B cell (primary cell): Measurements from ENCODE around the gene ADPRH. TPM values are rescaled to one million over a fixed set of nuclear protein-coding genes. Genes with fewer than 3 reads are reported as not detected.

Source experiments
- ATAC-seq: fragments of 200-7000 bp; cut with Tn5 transposase; one replicate; pipeline ENCODE4 v1.10.0; 2021; ENCODE audit warnings: low read depth, mild to moderate bottlenecking, moderate number of reproducible peaks, moderate library complexity
- CTCF ChIA-PET: fragments of 350-600 bp; sonication (Branson Sonifier 250); formaldehyde crosslinking; loops from one replicate; lab custom pipeline; 2021; ENCODE audit warnings: antibody characterized with exemption, inconsistent platforms; lab: Charles Lee
- POLR2A ChIA-PET: fragments of 350-600 bp; sonication (Branson Sonifier 250); formaldehyde crosslinking; loops from one replicate; lab custom pipeline; 2021; ENCODE audit warnings: antibody characterized with exemption; lab: Charles Lee
- DNase-seq: peaks from one replicate; pipeline ENCODE4 v3.0.0; 2013
- H2AFZ ChIP-seq: 2 replicates; pipeline ENCODE4 v1.6.1; 2012; ENCODE audit warnings: mild to moderate bottlenecking, low read depth, low read length; ENCODE audit not compliant: insufficient read depth, poor library complexity, severe bottlenecking
- H3K27ac ChIP-seq, 2 donors: 1 replicate in 1 of 2; 2 replicates in 1 of 2; pipeline ENCODE4 v1.5.1; 2012 to 2013; ENCODE audit warnings: low read length in 2 of 2, mild to moderate bottlenecking in 2 of 2, moderate library complexity in 1 of 2
- H3K27me3 ChIP-seq, 4 experiments: fragments of 200-600 bp in 1 of 4; sonication (generic) in 1 of 4; replicated peaks in 1 of 4; 1 replicate in 2 of 4; 2 replicates in 2 of 4; pipeline versions ENCODE4 v1.6.1 to v1.7.0; 2013 to 2016; ENCODE audit warnings: low read length in 3 of 4, mild to moderate bottlenecking in 2 of 4, mixed read lengths in 1 of 4, moderate library complexity in 1 of 4; ENCODE audit not compliant: insufficient read depth in 4 of 4, control insufficient read depth in 3 of 4; ENCODE audit errors: control extremely low read depth in 1 of 4
- H3K36me3 ChIP-seq, 2 experiments: replicated peaks in 1 of 2; 1 replicate in 1 of 2; 2 replicates in 1 of 2; pipeline versions ENCODE4 v1.6.1 to v1.7.1; 2013; ENCODE audit warnings: low read length in 1 of 2; ENCODE audit not compliant: insufficient read depth in 2 of 2, control insufficient read depth in 1 of 2; ENCODE audit errors: control extremely low read depth in 1 of 2, extremely low read depth in 1 of 2
- H3K4me1 ChIP-seq, 2 donors: fragments of 200-600 bp in 1 of 2; sonication (generic) in 1 of 2; 1 replicate in 1 of 2; 2 replicates in 1 of 2; pipeline versions ENCODE4 v1.5.1 to v1.6.1; 2013 to 2017; ENCODE audit warnings: low read length in 2 of 2; ENCODE audit not compliant: control insufficient read depth in 2 of 2, insufficient read depth in 2 of 2
- H3K4me2 ChIP-seq: replicated peaks from 2 replicates; pipeline ENCODE3; 2012; ENCODE audit warnings: mild to moderate bottlenecking, low read depth, low read length; ENCODE audit not compliant: poor library complexity, severe bottlenecking
- H3K4me3 ChIP-seq, 5 experiments: fragments of 200-600 bp in 1 of 5; sonication (generic) in 1 of 5; 1 replicate in 3 of 5; 2 replicates in 2 of 5; pipeline versions ENCODE4 v1.5.1 to v1.7.0; 2011 to 2016; ENCODE audit warnings: low read length in 4 of 5, mild to moderate bottlenecking in 4 of 5, low read depth in 2 of 5, control low read depth in 1 of 5, moderate library complexity in 1 of 5; ENCODE audit not compliant: insufficient read depth in 1 of 5; ENCODE audit errors: control extremely low read depth in 1 of 5, extremely low read depth in 1 of 5
- H3K79me2 ChIP-seq: fragments of 200-600 bp; sonication (generic); one replicate; pipeline ENCODE4 v1.6.0; 2016; ENCODE audit warnings: low read length; ENCODE audit not compliant: control insufficient read depth, insufficient read depth
- H3K9ac ChIP-seq: fragments of 200-600 bp; sonication (generic); 2 replicates; pipeline ENCODE4 v1.6.1; 2017; ENCODE audit warnings: mild to moderate bottlenecking, low read length, moderate library complexity
- H3K9me3 ChIP-seq, 3 donors: one replicate each; pipeline versions ENCODE4 v1.6.1 to v1.7.1; 2013; ENCODE audit warnings: low read length in 2 of 3; ENCODE audit not compliant: control insufficient read depth in 2 of 3, insufficient read depth in 1 of 3; ENCODE audit errors: control extremely low read depth in 1 of 3
- H4K20me1 ChIP-seq: 2 replicates; pipeline ENCODE4 v1.6.0; 2012; ENCODE audit warnings: mild to moderate bottlenecking, low read length; ENCODE audit not compliant: insufficient read depth, control insufficient read depth, poor library complexity, severe bottlenecking
- H3K27ac Mint-ChIP-seq: one replicate; pipeline ENCODE4 v1.8.0; 2021; ENCODE audit warnings: mixed read lengths
- H3K27me3 Mint-ChIP-seq: one replicate; pipeline ENCODE4 v1.8.0; 2021; ENCODE audit warnings: mixed read lengths
- H3K4me1 Mint-ChIP-seq: one replicate; pipeline ENCODE4 v1.8.0; 2021; ENCODE audit warnings: mixed read lengths
- H3K4me3 Mint-ChIP-seq: one replicate; pipeline ENCODE4 v1.8.0; 2021; ENCODE audit warnings: mixed read lengths
- H3K9me3 Mint-ChIP-seq: one replicate; pipeline ENCODE4 v1.8.0; 2022; ENCODE audit warnings: mixed read lengths; ENCODE audit not compliant: insufficient read depth
- EZH2 ChIP-seq: IDR thresholded peaks from 2 replicates; pipeline ENCODE4 v1.6.1; 2012; ENCODE audit warnings: borderline replicate concordance, low read depth, mild to moderate bottlenecking, moderate library complexity, low read length; ENCODE audit not compliant: insufficient read depth, poor library complexity, severe bottlenecking
- WGBS: methylation state at CpG from one replicate; pipeline ENCODE4 v1.1.5; 2013; ENCODE audit warnings: missing lambda C conversion rate; ENCODE audit not compliant: insufficient coverage; 5-methylcytosine and 5-hydroxymethylcytosine counted together
- intact Hi-C: fragments of 100-400 bp; cut with micrococcal nuclease; formaldehyde crosslinking; loops from one replicate; pipeline ENCODE4 v1.10.0; 2022
- polyA plus RNA-seq: library from polyadenylated mRNA; depleted of rRNA; stranded (reverse); fragments of >200 nt; gene quantifications from 2 replicates; pipeline ENCODE4 v1.2.3, GENCODE V29; 2012
- total RNA-seq, 2 donors: library from RNA; stranded (reverse); fragments of 120-200 nt in 1 of 2; gene quantifications; 1 replicate in 1 of 2; 2 replicates in 1 of 2; pipeline versions ENCODE4 v1.2.3 to v1.2.4, GENCODE V29; 2013 to 2022
- TF ChIP-seq, protein P1 (sequence below): fragments of 200-600 bp; IDR thresholded peaks from one replicate; pipeline ENCODE4 v1.8.0; 2022; ENCODE audit warnings: antibody characterized with exemption, mild to moderate bottlenecking

Gene ADPRH
- total and polyA plus RNA-seq, 2 donors (not counting 1 experiment from before 2014, with no cell fraction given) = 10.0 to 24.5 TPM

DNA sequence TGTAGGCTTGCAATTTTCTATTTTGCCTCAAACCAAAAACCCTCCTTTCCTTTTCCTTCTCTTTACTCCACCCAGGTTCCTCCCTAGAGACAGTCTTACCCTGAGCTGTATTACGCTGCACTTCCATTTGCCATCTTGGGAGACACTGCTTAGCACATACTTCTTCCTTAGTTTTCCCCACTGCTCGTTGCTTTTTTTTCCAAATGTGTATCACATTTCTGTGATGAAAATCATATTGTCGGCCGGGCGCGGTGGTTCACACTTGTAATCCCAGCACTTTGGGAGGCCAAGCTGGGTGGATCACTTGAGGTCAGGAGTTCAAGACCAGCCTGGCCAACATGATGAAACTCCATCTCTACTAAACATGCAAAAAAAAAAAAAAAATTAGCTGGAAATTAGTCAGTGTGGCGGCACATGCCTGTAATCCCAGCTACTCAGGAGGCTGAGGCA is 51.6 kb downstream of the ADPRH start:
- Histone ChIP-seq H3K4me3 (no peak overlapping the region), H3K27ac (no peak overlapping the region), H3K27me3 (no peaks in the 10 kb centered on the region), H3K4me2 (no peak overlapping the region), H2AFZ (no peak overlapping the region), H3K36me3 (no peaks in the 10 kb centered on the region), H3K4me1 (peaks cover 29 to 30% of the 10 kb centered on the region in 2 donors), H3K79me2 (no peaks in the 10 kb centered on the region), H4K20me1 (no peaks in the 10 kb centered on the region), H3K9ac (no peak overlapping the region), H3K9me3 (no peaks in the 10 kb centered on the region)
- Mint-ChIP-seq H3K4me3 (no peak overlapping the region), H3K27ac (no peak overlapping the region), H3K27me3 (no peaks in the 10 kb centered on the region), H3K9me3 (no peaks in the 10 kb centered on the region), H3K4me1 (peaks cover 43% of the 10 kb centered on the region)
- ATAC-seq (no peak), DNase-seq (no peak)
- intact Hi-C loops = no loop called here
- ChIA-PET POLR2A (no interaction called here), CTCF (no interaction called here)
- no peak for TF ChIP-seq EZH2
- TF ChIP-seq, protein P1, sequence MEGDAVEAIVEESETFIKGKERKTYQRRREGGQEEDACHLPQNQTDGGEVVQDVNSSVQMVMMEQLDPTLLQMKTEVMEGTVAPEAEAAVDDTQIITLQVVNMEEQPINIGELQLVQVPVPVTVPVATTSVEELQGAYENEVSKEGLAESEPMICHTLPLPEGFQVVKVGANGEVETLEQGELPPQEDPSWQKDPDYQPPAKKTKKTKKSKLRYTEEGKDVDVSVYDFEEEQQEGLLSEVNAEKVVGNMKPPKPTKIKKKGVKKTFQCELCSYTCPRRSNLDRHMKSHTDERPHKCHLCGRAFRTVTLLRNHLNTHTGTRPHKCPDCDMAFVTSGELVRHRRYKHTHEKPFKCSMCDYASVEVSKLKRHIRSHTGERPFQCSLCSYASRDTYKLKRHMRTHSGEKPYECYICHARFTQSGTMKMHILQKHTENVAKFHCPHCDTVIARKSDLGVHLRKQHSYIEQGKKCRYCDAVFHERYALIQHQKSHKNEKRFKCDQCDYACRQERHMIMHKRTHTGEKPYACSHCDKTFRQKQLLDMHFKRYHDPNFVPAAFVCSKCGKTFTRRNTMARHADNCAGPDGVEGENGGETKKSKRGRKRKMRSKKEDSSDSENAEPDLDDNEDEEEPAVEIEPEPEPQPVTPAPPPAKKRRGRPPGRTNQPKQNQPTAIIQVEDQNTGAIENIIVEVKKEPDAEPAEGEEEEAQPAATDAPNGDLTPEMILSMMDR = no peak
- 72% methylated on average over 2 of the region's 7 CpGs for WGBS

DNA sequence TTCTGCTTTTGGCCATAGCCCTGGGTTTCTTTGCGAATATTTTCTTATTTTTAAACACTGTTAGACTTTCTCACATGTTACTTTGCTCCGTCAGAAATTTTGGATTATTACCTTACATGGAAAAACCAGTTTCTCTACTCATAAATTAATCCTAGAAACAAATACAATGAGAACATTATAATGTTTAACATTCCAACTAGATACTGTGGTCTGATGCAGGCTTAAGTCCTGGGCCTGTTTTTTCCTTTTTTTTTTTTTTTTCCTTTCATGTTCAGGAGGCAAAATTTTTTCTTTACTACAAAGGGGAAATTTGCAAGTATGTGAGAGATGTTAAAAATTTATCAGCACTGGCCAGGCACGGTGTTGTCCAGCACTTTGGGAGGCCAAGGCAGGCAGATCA is 52.2 kb downstream of the ADPRH start:
- H3K79me2 ChIP-seq = no peaks in the 10 kb centered on the region
- Mint-ChIP-seq H3K4me1 (peaks cover 39% of the 10 kb centered on the region), H3K27ac (no peak overlapping the region), H3K27me3 (no peaks in the 10 kb centered on the region), H3K4me3 (no peak overlapping the region), H3K9me3 (no peaks in the 10 kb centered on the region)
- H3K4me3 ChIP-seq = no peak overlapping the region
- 100% methylated on average over 1 of the region's 3 CpGs for WGBS
- no peaks in the 10 kb centered on the region for H3K27me3 ChIP-seq
- intact Hi-C loops = no loop called here
- POLR2A ChIA-PET = no interaction called here
- no peak for DNase-seq
- H3K4me1 ChIP-seq = peaks cover 28 to 29% of the 10 kb centered on the region in 2 donors
- no peaks in the 10 kb centered on the region for H4K20me1 ChIP-seq
- H3K4me2 ChIP-seq = no peak overlapping the region
- TF ChIP-seq EZH2 = no peak
- TF ChIP-seq, protein P1 = no peak
- H2AFZ ChIP-seq = no peak overlapping the region
- ATAC-seq = no peak
- H3K27ac ChIP-seq = no peak overlapping the region
- CTCF ChIA-PET = no interaction called here
- H3K9me3 ChIP-seq = no peaks in the 10 kb centered on the region
- H3K36me3 ChIP-seq = no peaks in the 10 kb centered on the region
- no peak overlapping the region for H3K9ac ChIP-seq
